Measurements from ENCODE around the gene B3GNT5. TPM values are rescaled to one million over a fixed set of nuclear protein-coding genes. Genes with fewer than 3 reads are reported as not detected.
A peak's percentile ranks its signal among the peaks of the same experiment; 100 is the strongest.

Gene B3GNT5
- total RNA-seq, 1 donor from 2014 or later: 25.0 TPM

DNA sequence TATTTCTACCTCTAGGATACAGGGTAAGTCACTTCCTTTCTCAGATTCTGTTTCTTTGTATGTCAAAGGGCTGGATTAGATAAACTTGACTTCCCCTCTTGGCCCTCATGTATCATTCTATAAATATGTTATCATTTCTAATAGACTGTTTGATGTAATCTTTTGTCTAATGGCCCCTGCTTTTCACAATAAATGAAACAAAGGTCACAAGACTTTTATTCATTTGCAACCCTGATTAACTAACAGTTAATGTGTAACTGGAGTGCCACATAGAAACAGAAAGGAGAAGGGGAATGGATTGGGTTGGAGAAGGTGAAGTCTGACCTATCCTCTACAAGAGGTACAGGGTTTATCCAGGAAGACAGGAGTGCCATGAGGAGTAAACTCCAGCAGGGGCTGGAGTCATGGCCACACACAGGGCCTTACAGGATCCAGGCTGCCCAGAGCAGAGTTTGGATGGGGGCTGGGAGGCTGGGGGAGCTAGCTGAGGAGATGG is 8.0 kb upstream of the B3GNT5 start:
- Mint-ChIP-seq H3K9me3 (peaks cover 24% of the 10 kb centered on the region), H3K36me3 (ENCODE audit: low read depth) (peaks cover 12% of the 10 kb centered on the region), H3K4me3 (no peak overlapping the region), H3K4me1 (no peaks in the 10 kb centered on the region), H3K27ac (no peak overlapping the region), H3K27me3 (peaks cover 3% of the 10 kb centered on the region)
- intact Hi-C loops (cut with micrococcal nuclease): no loop called here
- DNase-seq: no peak

DNA sequence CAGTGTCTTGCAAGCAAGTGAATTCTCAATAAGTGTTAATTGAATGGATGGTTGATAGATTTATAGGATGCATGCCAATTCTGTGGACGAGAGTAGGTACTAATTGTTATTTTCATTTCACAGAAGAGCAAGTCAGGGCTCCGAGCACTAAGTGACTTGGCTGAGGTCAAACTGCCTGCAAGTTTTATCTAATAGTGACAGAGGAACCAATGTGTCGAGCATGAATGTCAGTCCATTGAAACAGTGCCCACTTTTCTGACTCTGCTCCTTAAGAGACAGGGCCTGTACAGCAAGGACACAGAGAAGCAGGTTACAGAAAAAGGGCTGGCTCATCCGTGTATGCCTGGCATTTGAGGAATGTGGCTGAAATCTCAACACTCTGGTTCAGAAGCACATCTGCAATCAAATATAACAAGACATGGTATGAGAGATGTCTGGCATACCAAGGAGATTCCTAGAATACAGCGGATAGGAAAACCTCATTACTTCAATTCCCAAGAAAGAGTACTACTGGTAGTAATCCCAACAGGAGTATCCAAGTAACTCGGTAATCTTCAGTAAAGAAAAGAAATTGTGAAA is 6.0 kb upstream of the B3GNT5 start:
- DNase-seq: no peak
- Mint-ChIP-seq H3K9me3 (peaks cover 10% of the 10 kb centered on the region), H3K4me1 (no peaks in the 10 kb centered on the region), H3K36me3 (ENCODE audit: low read depth) (peaks cover 4% of the 10 kb centered on the region), H3K27ac (no peak overlapping the region), H3K27me3 (no peaks in the 10 kb centered on the region), H3K4me3 (no peak overlapping the region)
- intact Hi-C loops (cut with micrococcal nuclease): no loop called here

- H3K9me3 Mint-ChIP-seq: no peaks in the 10 kb centered on the region
- no peak for DNase-seq
- H3K36me3 Mint-ChIP-seq (ENCODE audit: low read depth): no peaks in the 10 kb centered on the region
- no peak overlapping the region for H3K27ac Mint-ChIP-seq
- H3K4me1 Mint-ChIP-seq: peaks cover 3% of the 10 kb centered on the region
- no peak overlapping the region for H3K4me3 Mint-ChIP-seq
- peaks cover 5% of the 10 kb centered on the region for H3K27me3 Mint-ChIP-seq
- intact Hi-C loops (cut with micrococcal nuclease): no loop called here
Observed at GRCh38 chr3:183249006-183249718, 3.9 kb upstream of the B3GNT5 start.

GRCh38 chr3:183252118-183252782 is 803 bp upstream of the B3GNT5 start:
- H3K27ac Mint-ChIP-seq: no peak overlapping the region
- no peaks in the 10 kb centered on the region for H3K9me3 Mint-ChIP-seq
- peak overlapping the region; percentile 59 for H3K4me3 Mint-ChIP-seq
- H3K36me3 Mint-ChIP-seq (ENCODE audit: low read depth): peaks cover 2% of the 10 kb centered on the region
- DNase-seq: no peak
- peaks cover 13% of the 10 kb centered on the region for H3K4me1 Mint-ChIP-seq
- intact Hi-C loops (cut with micrococcal nuclease): loop anchor here (2.0 to 5.0 kb wide), 3 partner anchors 65 to 131 kb away; no protein-coding TSS in a partner anchor
- H3K27me3 Mint-ChIP-seq: peaks cover 12% of the 10 kb centered on the region

- intact Hi-C loops (cut with micrococcal nuclease): loop anchor here (1.0 to 5.0 kb wide), 6 partner anchors 12 to 131 kb away; no protein-coding TSS in a partner anchor
- H3K36me3 Mint-ChIP-seq (ENCODE audit: low read depth): peaks cover 6% of the 10 kb centered on the region
- peak overlapping the region; percentile 72 for H3K27ac Mint-ChIP-seq
- peaks cover 16% of the 10 kb centered on the region for H3K4me1 Mint-ChIP-seq
- H3K27me3 Mint-ChIP-seq: peaks cover 12% of the 10 kb centered on the region
- H3K9me3 Mint-ChIP-seq: no peaks in the 10 kb centered on the region
- DNase-seq: peak; percentile 80
- peak overlapping the region; percentile 84 for H3K4me3 Mint-ChIP-seq
Observed at GRCh38 chr3:183253528-183254486, 754 bp downstream of the B3GNT5 start.

DNA sequence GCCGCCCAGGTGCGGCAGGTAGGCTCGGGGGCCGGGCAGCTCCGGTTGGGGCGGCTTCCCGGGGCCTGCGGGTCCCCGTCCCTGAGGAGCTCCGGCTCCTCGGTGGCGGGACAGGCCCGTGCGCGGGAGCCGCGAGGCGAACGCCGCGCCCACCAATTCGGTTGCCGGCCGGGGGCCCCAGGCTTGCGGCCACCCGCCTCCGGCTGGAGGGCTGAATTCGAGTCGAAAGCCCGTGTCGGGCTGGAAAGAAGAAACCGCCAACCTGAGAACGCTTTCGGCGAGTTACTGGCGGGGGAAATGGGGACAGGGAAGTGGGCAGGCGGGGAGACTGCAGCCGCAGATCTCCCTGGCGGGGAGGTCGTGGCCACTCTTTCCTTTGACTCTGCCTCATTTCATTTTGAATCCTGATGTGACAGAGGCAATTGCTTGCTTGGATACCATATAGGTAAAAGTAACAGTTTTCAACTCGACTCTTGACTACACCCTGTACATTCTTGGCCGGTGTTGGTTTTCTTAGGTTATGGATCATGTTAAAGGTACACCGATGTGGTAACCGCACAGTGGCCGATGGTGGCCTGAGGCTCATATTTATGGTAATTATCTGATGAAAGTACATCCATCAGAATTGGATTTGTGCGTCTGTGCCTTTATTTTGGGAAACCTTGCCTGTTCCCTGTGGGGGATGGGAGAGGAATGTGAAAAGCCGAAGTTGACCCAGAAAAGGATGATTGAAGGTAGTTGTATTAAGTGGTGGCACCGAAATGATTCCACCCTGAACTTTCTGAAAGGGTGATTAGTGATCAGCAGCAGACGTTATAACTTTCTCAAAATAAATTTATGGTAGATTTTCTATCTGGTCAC is 1.7 kb downstream of the B3GNT5 start:
- peaks cover 12% of the 10 kb centered on the region for H3K27me3 Mint-ChIP-seq
- peaks cover 6% of the 10 kb centered on the region for H3K36me3 Mint-ChIP-seq (ENCODE audit: low read depth)
- intact Hi-C loops (cut with micrococcal nuclease): loop anchor here (1.0 to 5.0 kb wide), 2 partner anchors 12 to 67 kb away; no protein-coding TSS in a partner anchor
- peaks cover 20% of the 10 kb centered on the region for H3K4me1 Mint-ChIP-seq
- H3K4me3 Mint-ChIP-seq: peak overlapping the region; percentile 83
- H3K27ac Mint-ChIP-seq: peak overlapping the region; percentile 77
- no peaks in the 10 kb centered on the region for H3K9me3 Mint-ChIP-seq
- DNase-seq: peak; percentile 73

DNA sequence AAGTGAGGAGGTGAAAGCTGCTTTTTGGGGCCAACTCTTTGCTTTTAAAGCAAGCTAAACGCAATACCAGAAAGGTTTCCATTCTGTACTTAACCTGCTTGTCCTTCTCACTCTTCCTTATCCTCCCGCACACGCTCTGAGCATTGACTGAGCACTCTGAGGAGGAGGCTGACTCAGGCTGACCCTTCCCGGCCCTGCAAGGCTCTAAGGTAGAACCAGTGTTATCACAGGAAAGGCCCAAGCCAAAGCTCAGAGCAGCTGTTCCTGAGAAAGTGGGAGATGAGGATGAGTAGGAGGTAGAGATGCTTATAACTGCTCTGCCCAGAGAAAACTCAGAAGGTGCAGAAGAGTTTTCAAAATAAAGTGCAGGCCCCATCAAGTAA is 2.3 kb downstream of the B3GNT5 start:
- Mint-ChIP-seq H3K27me3 (peaks cover 12% of the 10 kb centered on the region), H3K4me3 (peak overlapping the region; percentile 83), H3K36me3 (ENCODE audit: low read depth) (peaks cover 6% of the 10 kb centered on the region), H3K27ac (peak overlapping the region; percentile 77), H3K4me1 (peaks cover 24% of the 10 kb centered on the region), H3K9me3 (no peaks in the 10 kb centered on the region)
- intact Hi-C loops (cut with micrococcal nuclease): no loop called here
- no peak for DNase-seq

GRCh38 chr3:183259087-183259486 is 6.0 kb downstream of the B3GNT5 start:
- intact Hi-C loops (cut with micrococcal nuclease): no loop called here
- no peak overlapping the region for H3K27ac Mint-ChIP-seq
- peaks cover 6% of the 10 kb centered on the region for H3K27me3 Mint-ChIP-seq
- H3K4me3 Mint-ChIP-seq: no peak overlapping the region
- no peak for DNase-seq
- peaks cover 24% of the 10 kb centered on the region for H3K4me1 Mint-ChIP-seq
- H3K36me3 Mint-ChIP-seq (ENCODE audit: low read depth): peaks cover 10% of the 10 kb centered on the region
- no peaks in the 10 kb centered on the region for H3K9me3 Mint-ChIP-seq

DNA sequence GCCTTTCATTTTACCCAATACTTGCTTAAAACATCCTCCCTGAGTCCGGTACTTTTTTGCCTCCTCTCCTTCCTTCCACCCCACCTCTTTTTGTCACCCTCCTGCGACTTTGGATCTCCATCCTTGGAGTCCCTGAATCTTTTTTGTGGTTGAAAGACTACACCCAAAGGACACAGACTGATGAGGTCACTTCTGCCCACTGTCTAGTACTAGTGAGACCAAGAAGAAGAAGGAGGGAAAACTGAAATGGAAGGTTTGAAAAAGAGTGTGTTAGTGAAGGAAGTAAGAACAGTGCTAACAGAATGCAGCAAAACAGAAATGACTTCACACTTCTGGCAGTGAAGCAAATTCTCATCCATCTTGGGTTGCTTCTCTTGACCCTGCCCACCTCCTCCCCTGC is 6.6 kb downstream of the B3GNT5 start:
- H3K4me1 Mint-ChIP-seq: peaks cover 24% of the 10 kb centered on the region
- peaks cover 6% of the 10 kb centered on the region for H3K27me3 Mint-ChIP-seq
- no peaks in the 10 kb centered on the region for H3K9me3 Mint-ChIP-seq
- H3K4me3 Mint-ChIP-seq: no peak overlapping the region
- peaks cover 10% of the 10 kb centered on the region for H3K36me3 Mint-ChIP-seq (ENCODE audit: low read depth)
- DNase-seq: no peak
- intact Hi-C loops (cut with micrococcal nuclease): no loop called here
- peak overlapping the region; percentile 8 for H3K27ac Mint-ChIP-seq

DNA sequence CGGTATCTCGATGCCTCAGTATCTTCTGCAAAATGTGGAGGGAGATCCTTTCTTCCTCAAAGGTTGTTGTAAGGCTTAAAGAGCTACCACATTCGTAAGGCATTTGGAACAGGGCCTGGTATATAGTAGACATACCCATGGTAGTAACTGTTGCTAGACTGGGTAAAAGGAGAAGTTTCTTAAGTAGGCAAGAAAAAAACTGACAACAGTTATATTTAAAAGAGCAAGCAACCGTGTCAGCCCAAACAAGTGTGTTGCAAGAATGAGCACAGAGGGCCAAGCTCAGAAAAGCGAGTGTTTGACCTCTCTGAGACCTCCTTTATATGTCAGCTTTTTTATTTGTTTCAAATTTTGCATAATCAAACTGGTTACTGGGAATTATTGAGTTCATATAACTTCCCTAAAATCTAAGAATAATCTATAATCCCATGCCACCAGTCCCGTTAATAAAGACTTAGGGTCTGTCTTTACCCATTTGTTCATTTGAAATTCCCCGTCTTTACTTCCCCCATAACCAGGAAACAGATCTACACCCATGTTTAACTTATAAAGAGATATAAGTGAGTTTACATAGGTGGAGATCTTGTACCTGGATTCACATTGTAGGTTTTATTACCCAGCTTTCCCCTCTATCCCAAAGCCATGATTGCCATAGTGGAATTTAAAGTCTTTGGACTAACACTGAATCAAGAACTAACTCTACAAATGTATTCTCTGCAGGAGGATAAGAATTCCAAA is 7.3 kb downstream of the B3GNT5 start:
- peaks cover 3% of the 10 kb centered on the region for H3K27me3 Mint-ChIP-seq
- H3K9me3 Mint-ChIP-seq: no peaks in the 10 kb centered on the region
- no peak overlapping the region for H3K27ac Mint-ChIP-seq
- H3K4me1 Mint-ChIP-seq: peaks cover 18% of the 10 kb centered on the region
- H3K4me3 Mint-ChIP-seq: no peak overlapping the region
- H3K36me3 Mint-ChIP-seq (ENCODE audit: low read depth): peaks cover 10% of the 10 kb centered on the region
- intact Hi-C loops (cut with micrococcal nuclease): no loop called here
- DNase-seq: no peak

GRCh38 chr3:183261151-183261724 is 8.2 kb downstream of the B3GNT5 start:
- Mint-ChIP-seq H3K27ac (no peak overlapping the region), H3K4me1 (peaks cover 17% of the 10 kb centered on the region), H3K9me3 (no peaks in the 10 kb centered on the region), H3K4me3 (no peak overlapping the region), H3K36me3 (ENCODE audit: low read depth) (peaks cover 10% of the 10 kb centered on the region), H3K27me3 (peaks cover 3% of the 10 kb centered on the region)
- intact Hi-C loops (cut with micrococcal nuclease): no loop called here
- DNase-seq: no peak

DNA sequence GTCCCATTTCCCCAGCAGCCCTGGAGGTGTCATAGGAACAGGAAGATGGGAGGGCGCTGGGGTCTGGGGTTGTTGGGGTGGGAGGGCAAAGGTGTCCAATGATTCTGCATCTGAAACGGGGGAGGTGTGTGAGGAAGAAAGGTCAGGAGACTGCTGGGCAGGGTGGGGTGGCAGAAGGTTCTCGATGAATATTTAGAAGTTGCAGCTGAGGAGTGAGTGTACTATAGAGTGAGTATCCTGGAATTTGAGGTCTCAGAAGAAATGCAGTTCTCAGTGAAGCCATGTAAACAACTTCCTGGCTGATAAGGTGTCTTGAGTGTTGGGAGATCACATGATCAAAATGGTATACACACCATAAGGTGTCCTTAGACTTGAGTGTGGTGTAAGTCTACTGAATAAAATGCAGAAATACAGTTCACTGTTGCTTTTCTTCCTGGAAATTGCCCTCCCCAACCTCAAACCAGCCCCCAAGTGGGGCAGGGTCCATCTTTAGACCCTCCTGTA is 9.9 kb downstream of the B3GNT5 start:
- peaks cover 12% of the 10 kb centered on the region for H3K36me3 Mint-ChIP-seq (ENCODE audit: low read depth)
- H3K4me3 Mint-ChIP-seq: no peak overlapping the region
- no peak for DNase-seq
- intact Hi-C loops (cut with micrococcal nuclease): no loop called here
- H3K27ac Mint-ChIP-seq: no peak overlapping the region
- no peaks in the 10 kb centered on the region for H3K27me3 Mint-ChIP-seq
- H3K4me1 Mint-ChIP-seq: peaks cover 22% of the 10 kb centered on the region
- H3K9me3 Mint-ChIP-seq: no peaks in the 10 kb centered on the region

Data from activated CD4-positive, alpha-beta T cell treated with anti-CD3 and anti-CD28 coated beads, Interleukin-2, amount 10 ng/mL, durations not matched to agents 24 days and 14 days (primary cell).